Tibial nerve (tissue), 4 donors: ENCODE results near the gene CPNE8.

Experiments used
- EP300 ChIP-seq, 2 donors: sonication (generic); formaldehyde crosslinking; IDR thresholded peaks; one replicate each; pipeline ENCODE4 v1.6.1; 2017; ENCODE audit warnings: antibody characterized with exemption in 2 of 2, mild to moderate bottlenecking in 1 of 2
- POLR2A ChIP-seq, 2 donors: fragments of 450-650 bp; IDR thresholded peaks; one replicate each; pipeline ENCODE4 v1.6.1; 2017; ENCODE audit warnings: antibody characterized with exemption in 2 of 2, mild to moderate bottlenecking in 2 of 2, moderate library complexity in 2 of 2
- TF ChIP-seq, protein P1 (sequence below), 5 experiments: fragments of 200-600 bp in 3 of 5; fragments of 450-650 bp in 2 of 5; sonication (generic) in 3 of 5; IDR thresholded peaks; one replicate each; pipeline ENCODE4 v1.5.1; 2016 to 2019; ENCODE audit warnings: antibody characterized with exemption in 5 of 5, mild to moderate bottlenecking in 3 of 5, moderate library complexity in 2 of 5

DNA sequence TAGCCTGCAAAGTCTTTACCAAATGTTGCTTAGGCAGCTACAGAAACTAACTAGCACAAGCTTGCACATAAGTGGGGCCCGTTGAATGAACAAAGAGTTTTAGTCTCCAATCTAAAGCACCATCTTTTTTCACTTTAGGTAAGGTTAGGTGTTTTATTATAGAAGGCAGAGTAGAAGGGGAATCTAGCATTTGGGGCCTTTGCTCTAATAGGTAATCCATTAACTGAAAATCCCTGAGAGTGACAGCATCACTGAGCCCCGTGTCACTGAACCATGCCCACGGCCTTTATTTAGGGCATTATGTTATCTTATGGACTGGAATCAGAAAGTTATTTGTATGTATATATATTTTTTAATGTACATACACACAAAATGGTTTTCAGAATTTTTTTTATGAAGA lies 25.1 kb downstream of the CPNE8 start:
- TF ChIP-seq, protein P1, sequence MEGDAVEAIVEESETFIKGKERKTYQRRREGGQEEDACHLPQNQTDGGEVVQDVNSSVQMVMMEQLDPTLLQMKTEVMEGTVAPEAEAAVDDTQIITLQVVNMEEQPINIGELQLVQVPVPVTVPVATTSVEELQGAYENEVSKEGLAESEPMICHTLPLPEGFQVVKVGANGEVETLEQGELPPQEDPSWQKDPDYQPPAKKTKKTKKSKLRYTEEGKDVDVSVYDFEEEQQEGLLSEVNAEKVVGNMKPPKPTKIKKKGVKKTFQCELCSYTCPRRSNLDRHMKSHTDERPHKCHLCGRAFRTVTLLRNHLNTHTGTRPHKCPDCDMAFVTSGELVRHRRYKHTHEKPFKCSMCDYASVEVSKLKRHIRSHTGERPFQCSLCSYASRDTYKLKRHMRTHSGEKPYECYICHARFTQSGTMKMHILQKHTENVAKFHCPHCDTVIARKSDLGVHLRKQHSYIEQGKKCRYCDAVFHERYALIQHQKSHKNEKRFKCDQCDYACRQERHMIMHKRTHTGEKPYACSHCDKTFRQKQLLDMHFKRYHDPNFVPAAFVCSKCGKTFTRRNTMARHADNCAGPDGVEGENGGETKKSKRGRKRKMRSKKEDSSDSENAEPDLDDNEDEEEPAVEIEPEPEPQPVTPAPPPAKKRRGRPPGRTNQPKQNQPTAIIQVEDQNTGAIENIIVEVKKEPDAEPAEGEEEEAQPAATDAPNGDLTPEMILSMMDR (IDR thresholded peaks at IDR 0.05), result no peak
- TF ChIP-seq POLR2A (IDR thresholded peaks at IDR 0.05) (no peak), EP300 (IDR thresholded peaks at IDR 0.05) (no peak)
